RWPE1 (cell line): ENCODE measurements around the gene RPS5.

Experiments used
- CTCF ChIA-PET: fragments of 350-600 bp; sonication (Branson Sonifier 250); formaldehyde crosslinking; extraction: SDS; loops from one replicate; lab custom pipeline; 2021; lab: Yijun Ruan, JAX
- POLR2A ChIA-PET: fragments of 400-600 bp; formaldehyde crosslinking; extraction: SDS; loops from one replicate; lab custom pipeline; 2020; ENCODE audit warnings: antibody characterized with exemption; ENCODE audit not compliant: low non-redundant PET; lab: Yijun Ruan, JAX
- DNase-seq: peaks from one replicate; pipeline ENCODE4 v3.0.0; 2012; ENCODE audit warnings: low spot score
- H3K27ac ChIP-seq: fragments of 450-650 bp; 2 replicates; pipeline ENCODE4 v1.5.1; 2017
- CTCF ChIP-seq: fragments of 450-650 bp; conservative IDR thresholded peaks from 2 replicates; pipeline ENCODE4 v1.5.1; 2017; ENCODE audit warnings: low read depth, mild to moderate bottlenecking

RPS5 gene

GRCh38 chr19:58385313-58385890 is 1.7 kb upstream of the RPS5 start:
- peak overlapping the region; percentile 98 for H3K27ac ChIP-seq
- no peak for TF ChIP-seq CTCF
- DNase-seq, result no peak
- ChIA-PET CTCF (no interaction called here), POLR2A (no interaction called here)

GRCh38 chr19:58385891-58386575 is 1.0 kb upstream of the RPS5 start:
- ChIA-PET CTCF (no interaction called here), POLR2A (interaction anchor here (1.2 kb wide), 1 partner anchor 23 kb away, joined by 3 read pairs; the partner anchor contains the start of gene ZNF584)
- H3K27ac ChIP-seq, result peak overlapping the region; percentile 98
- TF ChIP-seq CTCF, result no peak
- DNase-seq, result no peak

- ChIA-PET CTCF (interaction anchor here (0.7 kb wide), 1 partner anchor 20 kb away, joined by 4 read pairs; no protein-coding TSS in a partner anchor), POLR2A (interaction anchor here (0.6 kb wide), 1 partner anchor 15 kb away, joined by 8 read pairs; no protein-coding TSS in a partner anchor)
- no peak for TF ChIP-seq CTCF
- H3K27ac ChIP-seq, result peak overlapping the region; percentile 98
- DNase-seq, result no peak
Measured at GRCh38 chr19:58387338-58388174, 487 bp downstream of the RPS5 start.

- no peak for TF ChIP-seq CTCF
- POLR2A ChIA-PET, result interaction anchor here (0.6 kb wide), 1 partner anchor 14 kb away, joined by 8 read pairs; no protein-coding TSS in a partner anchor
- no peak for DNase-seq
- CTCF ChIA-PET, result no interaction called here
- H3K27ac ChIP-seq, result peak overlapping the region; percentile 98
Measured at GRCh38 chr19:58388175-58388526, 1.1 kb downstream of the RPS5 start.

GRCh38 chr19:58392945-58393724 is 6.1 kb downstream of the RPS5 start:
- peak overlapping the region; percentile 30 for H3K27ac ChIP-seq
- ChIA-PET CTCF (no interaction called here), POLR2A (no interaction called here)
- no peak for DNase-seq
- TF ChIP-seq CTCF, result no peak

GRCh38 chr19:58393725-58394033 is 6.6 kb downstream of the RPS5 start:
- DNase-seq, result no peak
- ChIA-PET CTCF (no interaction called here), POLR2A (no interaction called here)
- TF ChIP-seq CTCF, result no peak
- peak overlapping the region; percentile 76 for H3K27ac ChIP-seq
